ENCODE results near the gene MDM4. TPM values are rescaled to one million over a fixed set of nuclear protein-coding genes. Genes with fewer than 3 reads are reported as not detected.

The MDM4 gene
- total and polyA plus RNA-seq, 7 donors: 5.0 to 67.0 (median 33.4) TPM

GRCh38 chr1:204498981-204499380 lies 17.2 kb upstream of the MDM4 start:
- TF ChIP-seq, protein P1, sequence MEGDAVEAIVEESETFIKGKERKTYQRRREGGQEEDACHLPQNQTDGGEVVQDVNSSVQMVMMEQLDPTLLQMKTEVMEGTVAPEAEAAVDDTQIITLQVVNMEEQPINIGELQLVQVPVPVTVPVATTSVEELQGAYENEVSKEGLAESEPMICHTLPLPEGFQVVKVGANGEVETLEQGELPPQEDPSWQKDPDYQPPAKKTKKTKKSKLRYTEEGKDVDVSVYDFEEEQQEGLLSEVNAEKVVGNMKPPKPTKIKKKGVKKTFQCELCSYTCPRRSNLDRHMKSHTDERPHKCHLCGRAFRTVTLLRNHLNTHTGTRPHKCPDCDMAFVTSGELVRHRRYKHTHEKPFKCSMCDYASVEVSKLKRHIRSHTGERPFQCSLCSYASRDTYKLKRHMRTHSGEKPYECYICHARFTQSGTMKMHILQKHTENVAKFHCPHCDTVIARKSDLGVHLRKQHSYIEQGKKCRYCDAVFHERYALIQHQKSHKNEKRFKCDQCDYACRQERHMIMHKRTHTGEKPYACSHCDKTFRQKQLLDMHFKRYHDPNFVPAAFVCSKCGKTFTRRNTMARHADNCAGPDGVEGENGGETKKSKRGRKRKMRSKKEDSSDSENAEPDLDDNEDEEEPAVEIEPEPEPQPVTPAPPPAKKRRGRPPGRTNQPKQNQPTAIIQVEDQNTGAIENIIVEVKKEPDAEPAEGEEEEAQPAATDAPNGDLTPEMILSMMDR (IDR thresholded peaks at IDR 0.05): no peak
- intact Hi-C loops (cut with DNase I): no loop called here
- Histone ChIP-seq H3K4me1 (peaks cover 19% of the 10 kb centered on the region), H3K27me3 (ENCODE audit: insufficient read depth in 3 of 3, low read length in 2 of 3) (no peaks in the 10 kb centered on the region), H3K4me3 (no peak overlapping the region), H3K27ac (no peak overlapping the region), H3K36me3 (ENCODE audit: insufficient read depth in 1 of 2, low read depth in 1 of 2) (no peaks in the 10 kb centered on the region), H3K9me3 (no peaks in the 10 kb centered on the region)
- DNase-seq (no peak), ATAC-seq (no peak)
- 66 to 73% (median 68%) methylated on average over 3 of the region's 3 CpGs for WGBS, 3 donors

DNA sequence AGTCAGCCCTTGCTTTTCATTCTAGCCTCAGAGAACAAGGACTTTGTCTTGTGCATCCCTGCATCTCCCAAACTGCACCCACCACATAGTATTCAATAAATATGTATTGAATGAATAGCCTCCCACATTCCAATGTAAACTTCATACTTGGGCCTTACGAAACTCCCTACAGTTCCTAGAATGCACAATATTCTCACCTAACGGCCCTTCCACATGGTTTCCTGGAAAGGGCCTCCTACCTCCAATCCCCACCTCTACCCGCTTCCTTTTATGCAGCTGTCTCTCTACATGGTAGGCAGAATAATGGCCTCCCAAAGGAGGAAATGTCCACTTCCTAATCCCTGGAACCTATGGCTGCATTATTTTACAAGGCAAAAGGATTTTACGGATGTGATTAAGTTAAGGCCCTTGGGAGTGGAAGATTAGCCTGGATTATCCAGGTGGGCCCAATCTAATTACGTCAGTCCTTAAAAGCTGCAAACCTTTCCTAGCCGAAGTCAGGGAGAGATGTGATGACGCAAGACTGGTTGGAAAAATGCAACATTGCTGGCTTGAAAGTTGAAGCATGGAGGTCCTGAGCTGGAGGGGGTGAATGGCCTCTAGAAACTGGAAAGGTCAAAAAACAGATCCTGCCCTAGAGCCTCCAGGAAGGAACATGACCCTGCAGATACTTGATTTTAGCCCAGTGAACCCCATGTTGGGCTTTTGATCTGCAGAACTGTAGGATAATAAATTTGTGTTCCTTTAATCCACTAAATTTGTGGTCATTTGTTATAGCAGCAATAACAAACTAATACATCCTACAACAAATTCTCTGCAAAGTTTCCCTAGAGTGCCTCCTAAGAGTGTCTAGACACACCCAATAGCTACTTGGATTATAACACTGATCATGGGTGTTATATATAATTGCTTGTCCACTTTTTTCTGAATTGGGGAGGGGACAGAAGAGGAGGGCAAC lies 16.4 kb upstream of the MDM4 start:
- Histone ChIP-seq H3K27me3 (ENCODE audit: insufficient read depth in 3 of 3, low read length in 2 of 3) (no peaks in the 10 kb centered on the region), H3K9me3 (no peaks in the 10 kb centered on the region), H3K27ac (no peak overlapping the region), H3K4me3 (no peak overlapping the region), H3K36me3 (ENCODE audit: insufficient read depth in 1 of 2, low read depth in 1 of 2) (no peaks in the 10 kb centered on the region), H3K4me1 (peaks cover 17% of the 10 kb centered on the region)
- ATAC-seq (no peak), DNase-seq (no peak)
- TF ChIP-seq, protein P1 (IDR thresholded peaks at IDR 0.05): no peak
- WGBS, 3 donors: 83 to 85% (median 84%) methylated on average over 7 of the region's 7 CpGs
- intact Hi-C loops (cut with DNase I): loop anchor here in 1 of 2 donors (5.0 kb wide), 1 partner anchor 67 kb away; no protein-coding TSS in a partner anchor

DNA sequence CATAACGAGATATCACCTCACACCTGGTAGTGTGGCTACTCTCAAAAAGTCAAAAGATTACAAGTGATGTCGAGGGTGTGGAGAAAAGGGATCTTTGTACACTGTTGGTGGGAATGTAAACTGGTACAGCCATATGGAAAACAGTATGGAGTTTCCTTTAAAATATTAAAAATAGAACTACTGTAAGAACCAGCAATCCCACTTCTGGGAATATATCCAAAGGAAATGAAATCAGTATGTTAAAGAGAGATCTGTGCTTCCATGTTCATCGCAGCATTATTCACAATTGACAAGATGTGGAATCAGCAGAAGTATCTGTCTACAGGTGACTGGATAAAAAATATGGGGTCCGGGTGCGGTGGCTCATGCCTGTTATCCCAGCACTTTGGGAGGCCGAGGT lies 14.0 kb upstream of the MDM4 start:
- ATAC-seq: no peak
- WGBS, 3 donors: 82 to 86% (median 83%) methylated on average over 6 of the region's 6 CpGs
- intact Hi-C loops (cut with DNase I): loop anchor here in 1 of 2 donors (2.0 to 5.0 kb wide), 2 partner anchors 55 to 70 kb away; no protein-coding TSS in a partner anchor
- H3K27me3 ChIP-seq (ENCODE audit: insufficient read depth in 3 of 3, low read length in 2 of 3): no peaks in the 10 kb centered on the region
- no peaks in the 10 kb centered on the region for H3K9me3 ChIP-seq
- H3K36me3 ChIP-seq (ENCODE audit: insufficient read depth in 1 of 2, low read depth in 1 of 2): no peaks in the 10 kb centered on the region
- TF ChIP-seq, protein P1 (IDR thresholded peaks at IDR 0.05): no peak
- no peak overlapping the region for H3K4me3 ChIP-seq
- no peak for DNase-seq
- H3K27ac ChIP-seq: no peak overlapping the region
- peaks cover 16% of the 10 kb centered on the region for H3K4me1 ChIP-seq

GRCh38 chr1:204503122-204503912 lies 12.9 kb upstream of the MDM4 start:
- Histone ChIP-seq H3K27me3 (ENCODE audit: insufficient read depth in 3 of 3, low read length in 2 of 3) (no peaks in the 10 kb centered on the region), H3K4me1 (peaks cover 16% of the 10 kb centered on the region), H3K27ac (no peak overlapping the region), H3K36me3 (ENCODE audit: insufficient read depth in 1 of 2, low read depth in 1 of 2) (no peaks in the 10 kb centered on the region), H3K4me3 (no peak overlapping the region), H3K9me3 (no peaks in the 10 kb centered on the region)
- DNase-seq (no peak), ATAC-seq (peak in 1 of 4 donors; percentile 21)
- intact Hi-C loops (cut with DNase I): loop anchor here (1.0 to 5.0 kb wide), 3 partner anchors 57 to 71 kb away; no protein-coding TSS in a partner anchor
- TF ChIP-seq, protein P1 (IDR thresholded peaks at IDR 0.05): peak; percentile 87
- 27 to 31% (median 30%) methylated on average over 7 of the region's 7 CpGs for WGBS, 3 donors
